Lower lobe of right lung (tissue), 2 donors: ENCODE data around the gene MAD1L1. TPM values are rescaled to one million over a fixed set of nuclear protein-coding genes. Genes with fewer than 3 reads are reported as not detected.

Experiments used
- ATAC-seq, 2 donors: fragments of 200-7000 bp; cut with Tn5 transposase; one replicate each; pipeline ENCODE4 v1.9.1; 2020 to 2022; ENCODE audit warnings: mild to moderate bottlenecking in 2 of 2, moderate library complexity in 2 of 2
- DNase-seq: peaks from one replicate; pipeline ENCODE4 v3.0.0-alpha.2; 2020
- H3K27ac ChIP-seq: fragments of 200-600 bp; one replicate; pipeline ENCODE4 v1.8.0; 2022
- H3K27me3 ChIP-seq: fragments of 200-600 bp; one replicate; pipeline ENCODE4 v1.8.0; 2022; ENCODE audit warnings: low read depth
- H3K36me3 ChIP-seq: fragments of 200-600 bp; one replicate; pipeline ENCODE4 v1.8.0; 2022; ENCODE audit warnings: mild to moderate bottlenecking
- H3K4me1 ChIP-seq: fragments of 200-600 bp; one replicate; pipeline ENCODE4 v1.8.0; 2022
- H3K4me3 ChIP-seq: fragments of 200-600 bp; one replicate; pipeline ENCODE4 v1.8.0; 2022; ENCODE audit warnings: mild to moderate bottlenecking
- H3K9me3 ChIP-seq: fragments of 200-600 bp; one replicate; pipeline ENCODE4 v1.8.0; 2022
- CTCF ChIP-seq: fragments of 200-600 bp; IDR thresholded peaks from one replicate; pipeline ENCODE4 v1.8.0; 2022; ENCODE audit warnings: antibody characterized with exemption, mild to moderate bottlenecking
- intact Hi-C: fragments of 100-400 bp; cut with DNase I; formaldehyde crosslinking; loops from one replicate; pipeline ENCODE4 v1.11.0; 2022
- total RNA-seq: library from RNA; stranded (reverse); fragmentation: NEBNext Ultra II Directional; extraction: Animal tissue kit (Norgen Biotek cat#: 25700); gene quantifications from one replicate; pipeline ENCODE4 v1.2.1, GENCODE V29; 2021
- donor health status: DM: no; HTN: yes; CAD: no; lungs with severe emphysema.

The MAD1L1 gene
- total RNA-seq, 1 donor from 2014 or later = 44.5 TPM

GRCh38 chr7:2131800-2132199 is 100.9 kb downstream of the MAD1L1 start:
- no peak for TF ChIP-seq CTCF
- peaks cover 8% of the 10 kb centered on the region for H3K36me3 ChIP-seq
- no peaks in the 10 kb centered on the region for H3K4me1 ChIP-seq
- H3K27me3 ChIP-seq = no peaks in the 10 kb centered on the region
- no peak for DNase-seq
- H3K27ac ChIP-seq = no peak overlapping the region
- ATAC-seq = no peak
- no peaks in the 10 kb centered on the region for H3K9me3 ChIP-seq
- H3K4me3 ChIP-seq = no peak overlapping the region
- intact Hi-C loops = no loop called here

- ATAC-seq (no peak), DNase-seq (no peak)
- intact Hi-C loops = no loop called here
- Histone ChIP-seq H3K9me3 (no peaks in the 10 kb centered on the region), H3K27me3 (no peaks in the 10 kb centered on the region), H3K27ac (no peak overlapping the region), H3K4me3 (no peak overlapping the region), H3K4me1 (no peaks in the 10 kb centered on the region), H3K36me3 (peaks cover 8% of the 10 kb centered on the region)
- TF ChIP-seq CTCF = no peak
Measured at GRCh38 chr7:2131341-2131740, 101.4 kb downstream of the MAD1L1 start.

GRCh38 chr7:2130096-2130375 is 102.7 kb downstream of the MAD1L1 start:
- Histone ChIP-seq H3K27me3 (no peaks in the 10 kb centered on the region), H3K36me3 (peaks cover 9% of the 10 kb centered on the region), H3K9me3 (no peaks in the 10 kb centered on the region), H3K4me1 (no peaks in the 10 kb centered on the region), H3K4me3 (no peak overlapping the region), H3K27ac (no peak overlapping the region)
- no peak for TF ChIP-seq CTCF
- DNase-seq (no peak), ATAC-seq (no peak)
- intact Hi-C loops = no loop called here

- H3K4me1 ChIP-seq = no peaks in the 10 kb centered on the region
- no peak for TF ChIP-seq CTCF
- ATAC-seq = no peak
- no peaks in the 10 kb centered on the region for H3K9me3 ChIP-seq
- no peak overlapping the region for H3K27ac ChIP-seq
- H3K4me3 ChIP-seq = no peak overlapping the region
- intact Hi-C loops = no loop called here
- peaks cover 9% of the 10 kb centered on the region for H3K36me3 ChIP-seq
- no peaks in the 10 kb centered on the region for H3K27me3 ChIP-seq
- DNase-seq = no peak
Measured at GRCh38 chr7:2129323-2130095, 103.2 kb downstream of the MAD1L1 start.

- no peak overlapping the region for H3K4me3 ChIP-seq
- peaks cover 9% of the 10 kb centered on the region for H3K36me3 ChIP-seq
- no peaks in the 10 kb centered on the region for H3K27me3 ChIP-seq
- intact Hi-C loops = no loop called here
- no peak overlapping the region for H3K27ac ChIP-seq
- no peaks in the 10 kb centered on the region for H3K9me3 ChIP-seq
- no peak for TF ChIP-seq CTCF
- no peaks in the 10 kb centered on the region for H3K4me1 ChIP-seq
- no peak for ATAC-seq
- no peak for DNase-seq
Measured at GRCh38 chr7:2128601-2129322, 104.0 kb downstream of the MAD1L1 start.
